HG02642 (cell line): Measurements from ENCODE around the gene TIMELESS.
"Not testable (repeated sequence)": the region's sequence is repeated elsewhere in the genome, so short reads cannot be mapped to it uniquely, and the experiment has no call there.

Experiments used
- ATAC-seq: cut with Tn5 transposase; IDR thresholded peaks from one replicate; pipeline ENCODE4 v1.9.1; 2021; ENCODE audit warnings: mild to moderate bottlenecking; ENCODE audit not compliant: unreplicated experiment, poor library complexity

TIMELESS gene

GRCh38 chr12:56411781-56412639 lies 37.2 kb downstream of the TIMELESS start:
- ATAC-seq: no peak

- no peak for ATAC-seq
Observed at GRCh38 chr12:56410768-56411167, 38.5 kb downstream of the TIMELESS start.

- no peak for ATAC-seq
Observed at GRCh38 chr12:56408799-56409417, 40.3 kb downstream of the TIMELESS start.

GRCh38 chr12:56404227-56404626 lies 45.0 kb downstream of the TIMELESS start:
- not testable (repeated sequence) for ATAC-seq

GRCh38 chr12:56401612-56402011 lies 47.6 kb downstream of the TIMELESS start:
- not testable (repeated sequence) for ATAC-seq

GRCh38 chr12:56401125-56401524 lies 48.1 kb downstream of the TIMELESS start:
- ATAC-seq: not testable (repeated sequence)

- not testable (repeated sequence) for ATAC-seq
Observed at GRCh38 chr12:56399466-56399865, 49.8 kb downstream of the TIMELESS start.

GRCh38 chr12:56398324-56398723 lies 50.9 kb downstream of the TIMELESS start:
- no peak for ATAC-seq

- no peak for ATAC-seq
Observed at GRCh38 chr12:56392331-56392730, 56.9 kb downstream of the TIMELESS start.

- no peak for ATAC-seq
Observed at GRCh38 chr12:56391721-56392120, 57.5 kb downstream of the TIMELESS start.

GRCh38 chr12:56389412-56389811 lies 59.8 kb downstream of the TIMELESS start:
- no peak for ATAC-seq

- no peak for ATAC-seq
Observed at GRCh38 chr12:56387152-56387736, 62.0 kb downstream of the TIMELESS start.

- no peak for ATAC-seq
Observed at GRCh38 chr12:56385873-56386272, 63.4 kb downstream of the TIMELESS start.

GRCh38 chr12:56382611-56383010 lies 66.6 kb downstream of the TIMELESS start:
- ATAC-seq: no peak

GRCh38 chr12:56377989-56378316 lies 71.3 kb downstream of the TIMELESS start:
- ATAC-seq: no peak

- no peak for ATAC-seq
Observed at GRCh38 chr12:56377310-56377988, 71.8 kb downstream of the TIMELESS start.

GRCh38 chr12:56375598-56376434 lies 73.4 kb downstream of the TIMELESS start:
- ATAC-seq: peak; percentile 68

GRCh38 chr12:56374726-56375597 lies 74.3 kb downstream of the TIMELESS start:
- ATAC-seq: peak; percentile 33

- ATAC-seq: no peak
Observed at GRCh38 chr12:56373515-56373914, 75.7 kb downstream of the TIMELESS start.
